Measurements from ENCODE around the gene SLIT3. TPM values are rescaled to one million over a fixed set of nuclear protein-coding genes. Genes with fewer than 3 reads are reported as not detected.

Gene SLIT3
- total RNA-seq, 1 donor from 2014 or later: 5.0 TPM

- Histone ChIP-seq H3K27me3 (ENCODE audit: control insufficient read depth, insufficient read depth, low read length) (no peaks in the 10 kb centered on the region), H3K4me3 (ENCODE audit: low read depth, low read length) (no peak overlapping the region), H3K36me3 (ENCODE audit: control insufficient read depth, insufficient read depth, low read length) (no peaks in the 10 kb centered on the region)
- TF ChIP-seq, protein P1, sequence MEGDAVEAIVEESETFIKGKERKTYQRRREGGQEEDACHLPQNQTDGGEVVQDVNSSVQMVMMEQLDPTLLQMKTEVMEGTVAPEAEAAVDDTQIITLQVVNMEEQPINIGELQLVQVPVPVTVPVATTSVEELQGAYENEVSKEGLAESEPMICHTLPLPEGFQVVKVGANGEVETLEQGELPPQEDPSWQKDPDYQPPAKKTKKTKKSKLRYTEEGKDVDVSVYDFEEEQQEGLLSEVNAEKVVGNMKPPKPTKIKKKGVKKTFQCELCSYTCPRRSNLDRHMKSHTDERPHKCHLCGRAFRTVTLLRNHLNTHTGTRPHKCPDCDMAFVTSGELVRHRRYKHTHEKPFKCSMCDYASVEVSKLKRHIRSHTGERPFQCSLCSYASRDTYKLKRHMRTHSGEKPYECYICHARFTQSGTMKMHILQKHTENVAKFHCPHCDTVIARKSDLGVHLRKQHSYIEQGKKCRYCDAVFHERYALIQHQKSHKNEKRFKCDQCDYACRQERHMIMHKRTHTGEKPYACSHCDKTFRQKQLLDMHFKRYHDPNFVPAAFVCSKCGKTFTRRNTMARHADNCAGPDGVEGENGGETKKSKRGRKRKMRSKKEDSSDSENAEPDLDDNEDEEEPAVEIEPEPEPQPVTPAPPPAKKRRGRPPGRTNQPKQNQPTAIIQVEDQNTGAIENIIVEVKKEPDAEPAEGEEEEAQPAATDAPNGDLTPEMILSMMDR (IDR thresholded peaks at IDR 0.05; ENCODE audit: insufficient read depth, low read length, poor library complexity, severe bottlenecking): no peak
- no peak for DNase-seq (ENCODE audit: low read depth)
Observed at GRCh38 chr5:168790671-168791250, 510.2 kb downstream of the SLIT3 start.

DNA sequence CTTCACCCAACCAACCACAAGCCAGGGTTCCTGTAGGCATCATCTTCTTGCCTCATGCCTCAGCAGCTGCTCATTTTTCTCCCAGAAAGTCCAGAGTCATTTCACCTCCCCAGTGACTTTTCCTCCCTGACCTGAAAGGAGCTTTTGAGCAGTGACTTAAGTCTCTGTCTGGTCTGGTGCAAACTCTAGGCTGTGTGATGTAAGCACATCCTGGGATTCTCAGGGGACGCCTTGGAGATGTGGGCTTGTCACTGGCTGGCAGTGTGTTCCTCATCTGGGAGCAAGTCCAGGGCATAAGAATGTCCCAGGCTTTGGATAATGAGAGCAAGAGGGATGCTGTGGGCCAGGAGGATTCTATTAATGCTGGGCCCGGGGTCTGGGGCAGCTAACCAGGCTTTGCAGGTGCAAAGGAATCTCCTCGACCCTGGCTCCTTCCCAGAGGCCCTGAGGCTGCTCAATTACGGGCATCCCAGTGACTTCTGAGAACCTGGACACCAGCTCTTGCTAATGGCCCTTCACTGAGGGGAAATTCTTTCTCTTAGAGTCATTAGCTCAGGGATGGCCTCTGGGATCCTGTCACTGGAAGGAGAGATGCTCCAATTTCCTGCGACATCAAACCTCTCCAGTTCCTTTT is 510.8 kb downstream of the SLIT3 start:
- Histone ChIP-seq H3K27me3 (ENCODE audit: control insufficient read depth, insufficient read depth, low read length) (no peaks in the 10 kb centered on the region), H3K36me3 (ENCODE audit: control insufficient read depth, insufficient read depth, low read length) (no peaks in the 10 kb centered on the region), H3K4me3 (ENCODE audit: low read depth, low read length) (no peak overlapping the region)
- TF ChIP-seq, protein P1 (IDR thresholded peaks at IDR 0.05; ENCODE audit: insufficient read depth, low read length, poor library complexity, severe bottlenecking): no peak
- no peak for DNase-seq (ENCODE audit: low read depth)

DNA sequence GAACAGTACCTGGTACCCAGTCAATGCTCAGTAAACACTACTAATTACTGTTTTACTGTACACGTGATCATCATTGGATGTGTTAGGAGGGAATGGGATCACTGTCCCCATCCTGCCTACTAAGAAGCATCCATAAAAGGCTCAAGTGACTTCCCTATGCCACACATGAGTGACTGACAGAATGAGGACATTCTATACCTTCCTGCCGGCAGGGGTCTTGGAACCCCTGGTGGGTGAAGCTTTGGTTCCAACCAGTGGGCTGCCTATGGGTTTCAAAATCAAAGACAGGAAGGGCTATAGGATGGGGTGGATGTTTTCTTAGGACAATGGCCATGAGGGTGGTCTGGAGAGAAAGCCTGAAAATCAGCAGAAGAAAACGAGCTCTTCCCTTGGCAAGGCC is 512.2 kb downstream of the SLIT3 start:
- TF ChIP-seq, protein P1 (IDR thresholded peaks at IDR 0.05; ENCODE audit: insufficient read depth, low read length, poor library complexity, severe bottlenecking): no peak
- Histone ChIP-seq H3K4me3 (ENCODE audit: low read depth, low read length) (no peak overlapping the region), H3K27me3 (ENCODE audit: control insufficient read depth, insufficient read depth, low read length) (no peaks in the 10 kb centered on the region), H3K36me3 (ENCODE audit: control insufficient read depth, insufficient read depth, low read length) (no peaks in the 10 kb centered on the region)
- no peak for DNase-seq (ENCODE audit: low read depth)

DNA sequence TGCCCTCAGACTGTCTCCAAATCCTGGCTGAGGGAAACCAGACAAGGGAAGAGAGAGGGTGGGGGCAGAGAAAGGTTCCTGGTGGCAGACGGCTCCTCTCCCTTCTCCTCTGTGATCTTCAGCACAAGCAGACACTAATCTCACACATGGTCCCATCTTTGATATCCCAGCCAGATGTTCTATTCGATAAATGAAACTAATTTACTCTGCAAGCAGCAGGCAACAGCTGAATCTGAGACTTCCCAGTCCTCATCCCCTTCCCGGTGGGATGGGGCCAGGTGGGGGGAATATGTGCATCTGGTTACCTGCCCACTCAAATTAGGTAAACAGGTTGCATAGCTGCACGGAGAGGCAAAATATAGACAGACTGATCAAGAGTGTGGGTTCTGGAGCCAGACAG is 512.8 kb downstream of the SLIT3 start:
- Histone ChIP-seq H3K4me3 (ENCODE audit: low read depth, low read length) (no peak overlapping the region), H3K36me3 (ENCODE audit: control insufficient read depth, insufficient read depth, low read length) (no peaks in the 10 kb centered on the region), H3K27me3 (ENCODE audit: control insufficient read depth, insufficient read depth, low read length) (no peaks in the 10 kb centered on the region)
- TF ChIP-seq, protein P1 (IDR thresholded peaks at IDR 0.05; ENCODE audit: insufficient read depth, low read length, poor library complexity, severe bottlenecking): no peak
- DNase-seq (ENCODE audit: low read depth): no peak

GRCh38 chr5:168786147-168786546 is 514.8 kb downstream of the SLIT3 start:
- peak; percentile 16 for DNase-seq (ENCODE audit: low read depth)
- no peaks in the 10 kb centered on the region for H3K27me3 ChIP-seq (ENCODE audit: control insufficient read depth, insufficient read depth, low read length)
- no peak overlapping the region for H3K4me3 ChIP-seq (ENCODE audit: low read depth, low read length)
- TF ChIP-seq, protein P1 (IDR thresholded peaks at IDR 0.05; ENCODE audit: insufficient read depth, low read length, poor library complexity, severe bottlenecking): no peak
- no peaks in the 10 kb centered on the region for H3K36me3 ChIP-seq (ENCODE audit: control insufficient read depth, insufficient read depth, low read length)

- H3K27me3 ChIP-seq (ENCODE audit: control insufficient read depth, insufficient read depth, low read length): no peaks in the 10 kb centered on the region
- no peak for DNase-seq (ENCODE audit: low read depth)
- TF ChIP-seq, protein P1 (IDR thresholded peaks at IDR 0.05; ENCODE audit: insufficient read depth, low read length, poor library complexity, severe bottlenecking): no peak
- no peaks in the 10 kb centered on the region for H3K36me3 ChIP-seq (ENCODE audit: control insufficient read depth, insufficient read depth, low read length)
- H3K4me3 ChIP-seq (ENCODE audit: low read depth, low read length): no peak overlapping the region
Observed at GRCh38 chr5:168784454-168784853, 516.5 kb downstream of the SLIT3 start.
